GM12874 (cell line): ENCODE data around the gene PDZD7.
A peak's percentile ranks its signal among the peaks of the same experiment; 100 is the strongest.

ENCODE experiments used
- TF ChIP-seq, protein P1 (sequence below): IDR thresholded peaks from 2 replicates; pipeline ENCODE4 v1.5.1; 2011; ENCODE audit warnings: low read depth, mild to moderate bottlenecking, control low read depth, low read length, moderate library complexity; ENCODE audit not compliant: insufficient read depth

The PDZD7 gene

DNA sequence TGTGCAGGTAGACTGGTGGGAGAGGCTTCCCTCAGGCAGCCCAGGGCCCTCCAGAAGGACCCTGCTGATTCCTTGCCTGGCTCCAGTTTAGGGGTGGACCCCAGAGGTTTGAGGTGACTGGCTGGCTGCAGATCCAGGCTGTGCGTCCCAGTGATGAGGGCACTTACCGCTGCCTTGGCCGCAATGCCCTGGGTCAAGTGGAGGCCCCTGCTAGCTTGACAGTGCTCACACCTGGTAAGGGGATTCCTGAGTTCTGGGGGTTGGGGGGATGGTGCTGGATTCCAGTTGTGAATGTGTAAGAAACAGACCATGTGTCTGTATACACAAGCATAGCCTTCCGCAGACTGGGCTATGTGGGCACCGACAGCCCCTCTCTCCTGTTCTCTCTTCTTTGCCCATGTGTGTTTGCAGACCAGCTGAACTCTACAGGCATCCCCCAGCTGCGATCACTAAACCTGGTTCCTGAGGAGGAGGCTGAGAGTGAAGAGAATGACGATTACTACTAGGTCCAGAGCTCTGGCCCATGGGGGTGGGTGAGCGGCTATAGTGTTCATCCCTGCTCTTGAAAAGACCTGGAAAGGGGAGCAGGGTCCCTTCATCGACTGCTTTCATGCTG, 33.6 kb upstream of the PDZD7 start:
- TF ChIP-seq, protein P1, sequence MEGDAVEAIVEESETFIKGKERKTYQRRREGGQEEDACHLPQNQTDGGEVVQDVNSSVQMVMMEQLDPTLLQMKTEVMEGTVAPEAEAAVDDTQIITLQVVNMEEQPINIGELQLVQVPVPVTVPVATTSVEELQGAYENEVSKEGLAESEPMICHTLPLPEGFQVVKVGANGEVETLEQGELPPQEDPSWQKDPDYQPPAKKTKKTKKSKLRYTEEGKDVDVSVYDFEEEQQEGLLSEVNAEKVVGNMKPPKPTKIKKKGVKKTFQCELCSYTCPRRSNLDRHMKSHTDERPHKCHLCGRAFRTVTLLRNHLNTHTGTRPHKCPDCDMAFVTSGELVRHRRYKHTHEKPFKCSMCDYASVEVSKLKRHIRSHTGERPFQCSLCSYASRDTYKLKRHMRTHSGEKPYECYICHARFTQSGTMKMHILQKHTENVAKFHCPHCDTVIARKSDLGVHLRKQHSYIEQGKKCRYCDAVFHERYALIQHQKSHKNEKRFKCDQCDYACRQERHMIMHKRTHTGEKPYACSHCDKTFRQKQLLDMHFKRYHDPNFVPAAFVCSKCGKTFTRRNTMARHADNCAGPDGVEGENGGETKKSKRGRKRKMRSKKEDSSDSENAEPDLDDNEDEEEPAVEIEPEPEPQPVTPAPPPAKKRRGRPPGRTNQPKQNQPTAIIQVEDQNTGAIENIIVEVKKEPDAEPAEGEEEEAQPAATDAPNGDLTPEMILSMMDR, result no peak

DNA sequence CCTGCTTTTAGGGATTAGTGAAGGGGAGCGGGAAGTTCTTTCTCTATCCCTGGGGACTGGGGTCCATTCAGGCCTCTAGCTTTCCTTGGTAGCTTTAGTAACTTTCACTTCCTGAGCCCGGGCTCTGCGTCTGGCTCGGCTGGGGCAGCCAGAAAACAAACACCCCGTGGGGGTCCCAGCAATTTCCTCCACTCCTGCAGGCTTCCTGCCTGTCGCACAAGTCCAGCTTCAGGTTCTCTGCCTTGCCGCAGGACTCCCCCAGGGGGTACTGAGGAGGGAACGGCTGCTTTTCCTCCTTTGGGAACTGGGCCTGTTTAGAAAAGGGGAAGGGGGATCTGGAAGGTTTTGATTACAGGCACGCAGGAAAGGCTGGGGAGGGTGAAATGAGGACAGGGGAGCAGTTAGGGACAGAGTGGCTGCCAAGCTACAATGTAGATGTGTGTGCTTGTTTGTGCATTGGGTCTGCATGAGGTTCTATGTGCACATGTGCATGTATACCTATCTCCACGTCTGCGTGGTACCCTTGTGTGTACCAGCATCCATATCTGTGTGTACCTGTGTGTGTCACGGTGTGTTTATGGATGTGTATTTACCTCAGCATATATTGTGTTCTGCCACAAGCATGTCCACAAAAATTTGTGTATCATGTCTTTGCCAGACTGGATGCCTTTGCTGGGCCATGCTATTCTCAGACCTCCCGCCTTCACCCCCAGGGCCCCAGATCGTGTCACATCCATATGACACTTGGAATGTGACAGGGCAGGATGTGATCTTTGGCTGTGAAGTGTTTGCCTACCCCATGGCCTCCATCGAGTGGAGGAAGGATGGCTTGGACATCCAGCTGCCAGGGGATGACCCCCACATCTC, 32.9 kb upstream of the PDZD7 start:
- TF ChIP-seq, protein P1, result no peak

DNA sequence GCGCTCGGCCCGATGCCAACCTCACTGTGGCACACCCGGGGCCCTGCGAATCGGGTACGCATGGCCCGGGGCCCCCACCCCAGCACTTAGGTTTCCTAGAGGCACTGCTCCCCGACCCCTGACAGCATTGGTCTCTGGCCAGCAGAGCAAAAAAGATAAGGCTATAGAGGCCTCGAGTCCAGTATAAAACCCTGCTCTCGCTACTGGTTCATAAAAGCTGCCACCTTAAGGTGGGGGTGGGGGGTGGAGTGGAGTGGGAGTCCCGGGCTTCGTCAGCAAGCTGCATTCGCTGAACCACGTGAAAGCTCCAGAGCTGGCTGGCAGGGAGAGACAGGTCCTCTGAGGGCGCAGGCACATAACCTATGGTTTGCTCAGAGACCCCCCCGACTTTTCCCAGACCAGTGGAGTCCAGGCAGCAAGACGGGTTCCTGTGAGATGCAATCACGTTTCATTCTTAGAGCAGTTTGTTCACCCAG, 32.2 kb upstream of the PDZD7 start:
- TF ChIP-seq, protein P1, result no peak

DNA sequence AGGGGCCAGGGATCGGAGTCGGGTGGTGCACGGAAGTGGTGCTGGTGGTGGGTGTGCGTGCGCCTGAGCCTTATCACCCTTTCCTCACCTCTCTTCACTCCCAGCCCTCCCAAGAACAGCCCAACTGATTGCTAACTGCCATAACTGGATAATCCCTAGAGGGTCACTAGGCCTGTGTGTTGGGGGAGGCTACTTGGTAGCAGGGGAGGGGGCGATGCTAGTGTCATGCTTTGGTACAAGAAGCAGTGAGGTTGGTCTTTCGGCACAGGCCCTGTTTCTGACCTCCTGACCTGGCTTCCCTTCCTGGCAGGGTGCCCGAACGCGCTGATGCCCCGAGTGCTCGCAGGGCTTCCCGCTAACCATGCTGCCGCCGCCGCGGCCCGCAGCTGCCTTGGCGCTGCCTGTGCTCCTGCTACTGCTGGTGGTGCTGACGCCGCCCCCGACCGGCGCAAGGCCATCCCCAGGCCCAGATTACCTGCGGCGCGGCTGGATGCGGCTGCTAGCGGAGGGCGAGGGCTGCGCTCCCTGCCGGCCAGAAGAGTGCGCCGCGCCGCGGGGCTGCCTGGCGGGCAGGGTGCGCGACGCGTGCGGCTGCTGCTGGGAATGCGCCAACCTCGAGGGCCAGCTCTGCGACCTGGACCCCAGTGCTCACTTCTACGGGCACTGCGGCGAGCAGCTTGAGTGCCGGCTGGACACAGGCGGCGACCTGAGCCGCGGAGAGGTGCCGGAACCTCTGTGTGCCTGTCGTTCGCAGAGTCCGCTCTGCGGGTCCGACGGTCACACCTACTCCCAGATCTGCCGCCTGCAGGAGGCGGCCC, 31.5 kb upstream of the PDZD7 start:
- TF ChIP-seq, protein P1, result peak; percentile 82

DNA sequence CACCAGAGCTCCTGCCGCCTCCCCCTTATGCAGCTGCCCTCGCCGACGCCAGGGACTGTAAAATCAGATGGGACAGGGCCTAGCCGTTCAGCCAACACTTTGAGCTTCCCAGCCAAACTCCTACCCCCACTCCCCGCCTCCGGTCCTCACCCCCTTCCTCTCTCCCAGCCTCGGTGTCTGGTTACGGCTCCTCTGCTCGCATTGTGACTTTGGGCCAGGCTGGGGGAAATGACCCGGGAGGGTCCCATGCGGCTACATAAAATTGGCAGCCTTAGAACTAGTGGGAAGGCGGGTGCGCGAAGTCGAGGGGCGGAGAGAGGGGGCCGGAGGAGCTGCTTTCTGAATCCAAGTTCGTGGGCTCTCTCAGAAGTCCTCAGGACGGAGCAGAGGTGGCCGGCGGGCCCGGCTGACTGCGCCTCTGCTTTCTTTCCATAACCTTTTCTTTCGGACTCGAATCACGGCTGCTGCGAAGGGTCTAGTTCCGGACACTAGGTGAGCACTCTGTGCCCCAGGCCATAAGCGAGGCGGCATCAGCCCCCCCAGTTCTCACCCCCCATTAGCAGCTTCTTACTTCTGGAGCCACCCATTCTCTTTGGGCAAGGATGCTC, 30.8 kb upstream of the PDZD7 start, which contains the start of gene KAZALD1:
TSS of gene KAZALD1 (plus strand) at position 366 of the 608 bp plus-strand sequence. CDS start 604 bp downstream, outside the sequence.
- TF ChIP-seq, protein P1, result no peak

DNA sequence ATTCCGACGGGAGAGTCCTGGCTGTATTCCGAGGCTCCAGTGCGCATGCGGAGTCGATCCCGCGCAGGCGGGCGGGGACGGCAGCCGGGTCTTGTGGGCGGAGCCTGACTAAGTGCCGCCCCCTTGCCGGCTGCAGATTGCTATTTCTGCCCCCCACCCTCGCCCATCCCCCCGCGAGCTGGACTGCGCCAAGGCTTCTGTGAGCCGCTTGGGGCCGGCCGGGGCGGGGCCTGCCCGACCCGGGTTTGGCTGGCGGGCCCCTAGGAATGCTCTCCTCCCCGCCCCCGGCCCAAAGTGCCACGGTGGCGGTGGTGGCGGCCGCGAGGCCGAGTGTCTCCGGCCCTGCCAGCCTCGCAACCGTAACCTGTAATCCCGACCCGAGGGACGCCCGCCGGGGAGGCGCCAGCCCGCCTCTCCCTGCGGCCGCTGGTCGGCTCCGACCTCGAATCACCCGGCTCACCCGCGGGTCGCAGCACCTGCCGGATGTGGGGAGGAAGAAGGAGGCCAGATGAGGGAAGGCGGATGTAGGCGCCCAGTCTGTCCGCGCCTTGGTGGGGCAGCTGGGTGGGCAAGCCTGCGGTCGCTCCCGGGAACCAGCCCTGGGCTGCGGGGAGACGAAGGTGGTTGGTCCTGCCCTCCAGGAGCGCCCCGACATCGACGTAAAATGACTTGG, 30.2 kb upstream of the PDZD7 start:
- TF ChIP-seq, protein P1, result no peak
